ENCODE data around the gene VAV2. TPM values are rescaled to one million over a fixed set of nuclear protein-coding genes. Genes with fewer than 3 reads are reported as not detected.

Gene VAV2
- total RNA-seq, 1 experiment from 2014 or later, result 3.5 TPM

- Histone ChIP-seq H3K4me2 (ENCODE audit: low read depth, low read length, poor library complexity, severe bottlenecking) (peak overlapping the region; percentile 41), H3K27me3 (ENCODE audit: low read length) (0 out of 2 replicates have a peak, but pooled peaks cover 3% of the 10 kb centered on the region), H3K4me3 (ENCODE audit: low read length) (no peak overlapping the region), H3K79me2 (ENCODE audit: low read length) (no peaks in the 10 kb centered on the region), H3K9me3 (ENCODE audit: low read length) (no peaks in the 10 kb centered on the region), H2AFZ (ENCODE audit: low read length) (no peak overlapping the region), H3K27ac (ENCODE audit: low read length) (no peak overlapping the region), H4K20me1 (ENCODE audit: insufficient read depth, low read depth, low read length) (peaks cover 37% of the 10 kb centered on the region), H3K9ac (ENCODE audit: low read length) (no peak overlapping the region), H3K4me1 (ENCODE audit: low read length) (peaks cover 20% of the 10 kb centered on the region), H3K9me2 (replicated peaks; ENCODE audit: insufficient read depth, low read length) (no peaks in the 10 kb centered on the region), H3K36me3 (ENCODE audit: insufficient read depth, low read length) (no peaks in the 10 kb centered on the region)
- DNase-seq, result no peak
Measured at GRCh38 chr9:133823189-133824105, 168.7 kb downstream of the VAV2 start.

- H3K27ac ChIP-seq (ENCODE audit: low read length), result no peak overlapping the region
- peaks cover 37% of the 10 kb centered on the region for H4K20me1 ChIP-seq (ENCODE audit: insufficient read depth, low read depth, low read length)
- 0 out of 2 replicates have a peak, but pooled peaks cover 3% of the 10 kb centered on the region for H3K27me3 ChIP-seq (ENCODE audit: low read length)
- no peaks in the 10 kb centered on the region for H3K9me3 ChIP-seq (ENCODE audit: low read length)
- H3K4me2 ChIP-seq (ENCODE audit: low read depth, low read length, poor library complexity, severe bottlenecking), result peak overlapping the region; percentile 41
- DNase-seq, result peak; percentile 72
- no peak overlapping the region for H2AFZ ChIP-seq (ENCODE audit: low read length)
- H3K4me3 ChIP-seq (ENCODE audit: low read length), result no peak overlapping the region
- H3K4me1 ChIP-seq (ENCODE audit: low read length), result peaks cover 20% of the 10 kb centered on the region
- no peaks in the 10 kb centered on the region for H3K36me3 ChIP-seq (ENCODE audit: insufficient read depth, low read length)
- H3K9ac ChIP-seq (ENCODE audit: low read length), result no peak overlapping the region
- H3K79me2 ChIP-seq (ENCODE audit: low read length), result no peaks in the 10 kb centered on the region
- H3K9me2 ChIP-seq (replicated peaks; ENCODE audit: insufficient read depth, low read length), result no peaks in the 10 kb centered on the region
Measured at GRCh38 chr9:133822430-133823065, 169.6 kb downstream of the VAV2 start.

DNA sequence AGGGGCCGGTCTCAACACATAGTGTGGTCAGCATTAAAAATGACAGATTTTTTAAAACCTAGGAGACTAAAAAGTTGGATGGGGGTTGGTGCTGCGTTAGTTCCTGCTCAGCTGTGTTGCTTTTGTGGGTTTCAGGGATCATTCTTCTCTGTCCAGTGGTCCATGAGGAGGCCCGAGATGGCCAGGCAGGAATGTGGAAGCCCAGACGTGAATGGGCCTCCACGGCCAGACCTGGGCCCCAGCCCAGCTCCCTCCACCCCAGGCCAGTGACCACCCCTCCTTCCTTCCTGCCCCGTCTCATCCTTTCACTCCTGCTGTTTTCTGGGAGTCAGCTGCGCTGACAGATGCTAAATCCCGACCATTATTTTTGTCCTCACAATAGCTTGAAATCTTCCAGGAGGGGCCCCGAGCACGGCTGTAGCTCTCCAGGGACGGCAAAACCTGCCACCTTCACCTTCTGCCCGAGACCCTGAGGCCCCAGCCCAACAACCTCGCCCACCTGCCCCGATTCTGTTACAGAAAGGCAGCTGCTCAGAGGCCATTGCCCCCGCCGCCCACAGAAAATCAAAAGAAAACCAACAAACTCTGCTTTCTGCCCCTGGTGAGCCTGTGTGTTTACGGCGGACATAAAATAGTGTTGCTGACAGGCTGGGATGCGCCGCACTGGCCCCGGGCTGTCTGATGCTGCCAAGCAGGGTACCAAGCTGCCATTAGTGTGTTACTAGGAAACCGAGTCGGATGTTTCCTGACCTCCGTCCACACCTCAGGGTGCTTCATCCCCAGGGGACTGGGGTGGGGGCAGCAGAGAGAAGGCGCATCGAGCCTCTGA lies 170.3 kb downstream of the VAV2 start:
- H3K36me3 ChIP-seq (ENCODE audit: insufficient read depth, low read length), result no peaks in the 10 kb centered on the region
- peaks cover 42% of the 10 kb centered on the region for H4K20me1 ChIP-seq (ENCODE audit: insufficient read depth, low read depth, low read length)
- no peaks in the 10 kb centered on the region for H3K9me2 ChIP-seq (replicated peaks; ENCODE audit: insufficient read depth, low read length)
- DNase-seq, result peak; percentile 65
- H3K4me2 ChIP-seq (ENCODE audit: low read depth, low read length, poor library complexity, severe bottlenecking), result peak overlapping the region; percentile 41
- H3K4me1 ChIP-seq (ENCODE audit: low read length), result peaks cover 20% of the 10 kb centered on the region
- no peak overlapping the region for H2AFZ ChIP-seq (ENCODE audit: low read length)
- no peak overlapping the region for H3K27ac ChIP-seq (ENCODE audit: low read length)
- H3K27me3 ChIP-seq (ENCODE audit: low read length), result 0 out of 2 replicates have a peak, but pooled peaks cover 3% of the 10 kb centered on the region
- H3K9ac ChIP-seq (ENCODE audit: low read length), result no peak overlapping the region
- no peaks in the 10 kb centered on the region for H3K9me3 ChIP-seq (ENCODE audit: low read length)
- no peak overlapping the region for H3K4me3 ChIP-seq (ENCODE audit: low read length)
- no peaks in the 10 kb centered on the region for H3K79me2 ChIP-seq (ENCODE audit: low read length)

DNA sequence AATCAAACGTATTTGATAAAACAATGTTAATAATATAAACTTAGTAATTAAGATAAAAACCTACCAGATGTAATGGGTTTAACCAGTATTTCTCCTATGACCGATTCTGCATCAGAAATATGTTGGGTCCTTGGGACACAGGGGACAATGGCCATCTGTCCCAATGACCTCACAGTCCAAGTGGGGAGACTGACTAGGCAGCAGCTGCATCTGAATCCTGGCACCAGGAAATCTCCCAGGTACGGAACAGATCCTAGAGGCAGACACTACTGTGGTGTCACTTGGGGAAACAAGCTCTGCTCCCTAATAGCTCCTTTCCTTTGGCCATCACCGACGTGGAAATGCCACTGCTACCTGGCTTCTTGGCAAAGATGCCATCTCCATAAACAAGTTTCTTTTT lies 172.2 kb downstream of the VAV2 start:
- no peaks in the 10 kb centered on the region for H3K79me2 ChIP-seq (ENCODE audit: low read length)

GRCh38 chr9:133818444-133818843 lies 173.7 kb downstream of the VAV2 start:
- Histone ChIP-seq H4K20me1 (ENCODE audit: insufficient read depth, low read depth, low read length) (peaks cover 35% of the 10 kb centered on the region), H3K9me3 (ENCODE audit: low read length) (no peaks in the 10 kb centered on the region), H2AFZ (ENCODE audit: low read length) (no peak overlapping the region), H3K36me3 (ENCODE audit: insufficient read depth, low read length) (no peaks in the 10 kb centered on the region), H3K79me2 (ENCODE audit: low read length) (no peaks in the 10 kb centered on the region), H3K4me2 (ENCODE audit: low read depth, low read length, poor library complexity, severe bottlenecking) (no peak overlapping the region), H3K4me1 (ENCODE audit: low read length) (peaks cover 16% of the 10 kb centered on the region), H3K9me2 (replicated peaks; ENCODE audit: insufficient read depth, low read length) (no peaks in the 10 kb centered on the region), H3K4me3 (ENCODE audit: low read length) (no peak overlapping the region), H3K27ac (ENCODE audit: low read length) (no peak overlapping the region), H3K9ac (ENCODE audit: low read length) (no peak overlapping the region), H3K27me3 (ENCODE audit: low read length) (0 out of 2 replicates have a peak, but pooled peaks cover 3% of the 10 kb centered on the region)
- DNase-seq, result no peak

More for the DNA sequence above, 172.2 kb downstream of the VAV2 start:
- Histone ChIP-seq H3K4me2 (ENCODE audit: low read depth, low read length, poor library complexity, severe bottlenecking) (no peak overlapping the region), H3K4me1 (ENCODE audit: low read length) (peaks cover 20% of the 10 kb centered on the region), H2AFZ (ENCODE audit: low read length) (no peak overlapping the region), H3K4me3 (ENCODE audit: low read length) (no peak overlapping the region), H3K9me2 (replicated peaks; ENCODE audit: insufficient read depth, low read length) (no peaks in the 10 kb centered on the region), H3K27me3 (ENCODE audit: low read length) (0 out of 2 replicates have a peak, but pooled peaks cover 3% of the 10 kb centered on the region), H3K9me3 (ENCODE audit: low read length) (no peaks in the 10 kb centered on the region), H3K36me3 (ENCODE audit: insufficient read depth, low read length) (no peaks in the 10 kb centered on the region), H4K20me1 (ENCODE audit: insufficient read depth, low read depth, low read length) (peaks cover 35% of the 10 kb centered on the region), H3K27ac (ENCODE audit: low read length) (no peak overlapping the region), H3K9ac (ENCODE audit: low read length) (no peak overlapping the region)
- no peak for DNase-seq

DNA sequence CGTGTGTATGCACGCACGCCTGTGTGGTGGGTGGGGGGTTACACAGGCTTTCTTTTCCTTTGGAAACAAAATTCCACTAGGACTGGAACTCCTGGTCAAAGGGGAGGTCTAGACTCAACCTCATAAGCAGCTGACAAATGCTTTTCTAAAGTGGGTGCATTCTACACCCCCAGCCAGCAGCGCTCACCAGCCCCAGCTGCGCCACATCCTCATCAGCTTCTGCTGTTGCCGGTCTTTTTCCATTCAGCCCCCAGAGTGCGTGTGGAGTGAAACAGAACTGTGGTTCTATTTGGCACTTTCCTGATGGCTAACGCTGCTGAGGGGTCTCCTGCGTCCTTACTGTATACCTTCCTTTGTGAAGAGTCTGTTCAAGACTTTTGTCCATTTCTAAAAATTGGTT lies 176.3 kb downstream of the VAV2 start:
- no peaks in the 10 kb centered on the region for H3K9me2 ChIP-seq (replicated peaks; ENCODE audit: insufficient read depth, low read length)
- H3K9me3 ChIP-seq (ENCODE audit: low read length), result no peaks in the 10 kb centered on the region
- no peak overlapping the region for H3K9ac ChIP-seq (ENCODE audit: low read length)
- no peaks in the 10 kb centered on the region for H3K27me3 ChIP-seq (ENCODE audit: low read length)
- H2AFZ ChIP-seq (ENCODE audit: low read length), result no peak overlapping the region
- no peak overlapping the region for H3K4me3 ChIP-seq (ENCODE audit: low read length)
- H3K4me1 ChIP-seq (ENCODE audit: low read length), result no peaks in the 10 kb centered on the region
- DNase-seq, result no peak
- peaks cover 25% of the 10 kb centered on the region; the same call in 1 of the 2 replicates for H4K20me1 ChIP-seq (ENCODE audit: insufficient read depth, low read depth, low read length)
- H3K4me2 ChIP-seq (ENCODE audit: low read depth, low read length, poor library complexity, severe bottlenecking), result no peak overlapping the region
- H3K27ac ChIP-seq (ENCODE audit: low read length), result no peak overlapping the region
- H3K79me2 ChIP-seq (ENCODE audit: low read length), result no peaks in the 10 kb centered on the region
- H3K36me3 ChIP-seq (ENCODE audit: insufficient read depth, low read length), result no peaks in the 10 kb centered on the region

GRCh38 chr9:133814586-133815208 lies 177.4 kb downstream of the VAV2 start:
- Histone ChIP-seq H3K36me3 (ENCODE audit: insufficient read depth, low read length) (no peaks in the 10 kb centered on the region), H2AFZ (ENCODE audit: low read length) (no peak overlapping the region), H3K9ac (ENCODE audit: low read length) (no peak overlapping the region), H3K4me1 (ENCODE audit: low read length) (no peaks in the 10 kb centered on the region), H3K27me3 (ENCODE audit: low read length) (no peaks in the 10 kb centered on the region), H3K9me2 (replicated peaks; ENCODE audit: insufficient read depth, low read length) (no peaks in the 10 kb centered on the region), H3K79me2 (ENCODE audit: low read length) (no peaks in the 10 kb centered on the region), H4K20me1 (ENCODE audit: insufficient read depth, low read depth, low read length) (peaks cover 28% of the 10 kb centered on the region; the same call in 1 of the 2 replicates), H3K4me3 (ENCODE audit: low read length) (no peak overlapping the region), H3K27ac (ENCODE audit: low read length) (no peak overlapping the region), H3K9me3 (ENCODE audit: low read length) (no peaks in the 10 kb centered on the region), H3K4me2 (ENCODE audit: low read depth, low read length, poor library complexity, severe bottlenecking) (no peak overlapping the region)
- no peak for DNase-seq

All from Karpas-422 (cell line).